CD4-positive, alpha-beta T cell (primary cell): Measurements from ENCODE around the gene TMPRSS3. TPM values are rescaled to one million over a fixed set of nuclear protein-coding genes. Genes with fewer than 3 reads are reported as not detected.

ENCODE experiments used
- ATAC-seq: fragments of 200-7000 bp; cut with Tn5 transposase; one replicate; pipeline ENCODE4 v1.10.0; 2022; ENCODE audit warnings: mild to moderate bottlenecking; ENCODE audit not compliant: poor library complexity
- CTCF ChIA-PET: fragments of 350-600 bp; sonication (Branson Sonifier 250); formaldehyde crosslinking; loops from one replicate; lab custom pipeline; 2021; ENCODE audit warnings: antibody characterized with exemption, inconsistent platforms; lab: Charles Lee
- POLR2A ChIA-PET: fragments of 350-600 bp; sonication (Branson Sonifier 250); formaldehyde crosslinking; loops from one replicate; lab custom pipeline; 2021; ENCODE audit warnings: antibody characterized with exemption, inconsistent platforms; lab: Charles Lee
- DNase-seq, 14 experiments: peaks; one replicate each; pipeline ENCODE4 v3.0.0-alpha.2; 2013 to 2020; ENCODE audit warnings: mixed read lengths in 2 of 14
- H3K27ac ChIP-seq, 2 donors: one replicate each; pipeline versions ENCODE4 v1.5.1 to v1.7.0; 2013; ENCODE audit warnings: low read length in 2 of 2, low read depth in 1 of 2, mild to moderate bottlenecking in 1 of 2
- H3K27me3 ChIP-seq, 2 experiments: 1 replicate in 1 of 2; 2 replicates in 1 of 2; pipeline versions ENCODE4 v1.6.1 to v1.7.0; 2013; ENCODE audit warnings: low read length in 2 of 2, control low read depth in 1 of 2, mild to moderate bottlenecking in 1 of 2, moderate library complexity in 1 of 2; ENCODE audit not compliant: insufficient read depth in 2 of 2, control insufficient read depth in 1 of 2
- H3K36me3 ChIP-seq: one replicate; pipeline ENCODE4 v1.6.1; 2013; ENCODE audit warnings: low read length, control low read depth; ENCODE audit not compliant: insufficient read depth
- H3K4me1 ChIP-seq: one replicate; pipeline ENCODE4 v1.6.1; 2013; ENCODE audit warnings: low read length, control low read depth; ENCODE audit not compliant: insufficient read depth
- H3K4me3 ChIP-seq: one replicate; pipeline ENCODE4 v1.5.1; 2013; ENCODE audit warnings: mild to moderate bottlenecking, low read length, moderate library complexity
- H3K9me3 ChIP-seq, 2 experiments: 1 replicate in 1 of 2; 2 replicates in 1 of 2; pipeline versions ENCODE4 v1.6.1 to v1.7.0; 2013; ENCODE audit warnings: low read length in 2 of 2, mild to moderate bottlenecking in 2 of 2, control low read depth in 1 of 2, moderate library complexity in 1 of 2; ENCODE audit not compliant: control insufficient read depth in 1 of 2, insufficient read depth in 1 of 2
- H3K27ac Mint-ChIP-seq: one replicate; pipeline ENCODE4 v1.8.0; 2020; ENCODE audit warnings: mixed read lengths
- H3K27me3 Mint-ChIP-seq: one replicate; pipeline ENCODE4 v1.8.0; 2021; ENCODE audit warnings: mixed read lengths
- H3K36me3 Mint-ChIP-seq: one replicate; pipeline ENCODE4 v1.8.0; 2021; ENCODE audit warnings: low read depth, mixed read lengths
- H3K4me1 Mint-ChIP-seq: one replicate; pipeline ENCODE4 v1.8.0; 2021; ENCODE audit warnings: low read depth, mixed read lengths
- H3K4me3 Mint-ChIP-seq: one replicate; pipeline ENCODE4 v1.8.0; 2020; ENCODE audit warnings: mild to moderate bottlenecking, mixed read lengths
- H3K9me3 Mint-ChIP-seq: one replicate; pipeline ENCODE4 v1.8.0; 2020; ENCODE audit warnings: mixed read lengths
- intact Hi-C, 2 experiments: fragments of 100-400 bp; cut with DNase I in 1 of 2; cut with micrococcal nuclease in 1 of 2; formaldehyde crosslinking; loops; one replicate each; pipeline versions ENCODE4 v1.15.1 to v1.9.0; 2023 to 2025; cut with DNase I, micrococcal nuclease
- total RNA-seq, 174 experiments: library from RNA in 2 of 174; stranded (reverse) in 2 of 174; gene quantifications; one replicate each; pipeline ENCODE4 v1.2.3 and lab custom pipeline; 2021 to 2026
- TF ChIP-seq, protein P1 (sequence below): fragments of 200-600 bp; IDR thresholded peaks from one replicate; pipeline ENCODE4 v1.8.0; 2022; ENCODE audit warnings: antibody characterized with exemption, mild to moderate bottlenecking

The TMPRSS3 gene
- total RNA-seq, 2 experiments from 2014 or later = 1.5 TPM

DNA sequence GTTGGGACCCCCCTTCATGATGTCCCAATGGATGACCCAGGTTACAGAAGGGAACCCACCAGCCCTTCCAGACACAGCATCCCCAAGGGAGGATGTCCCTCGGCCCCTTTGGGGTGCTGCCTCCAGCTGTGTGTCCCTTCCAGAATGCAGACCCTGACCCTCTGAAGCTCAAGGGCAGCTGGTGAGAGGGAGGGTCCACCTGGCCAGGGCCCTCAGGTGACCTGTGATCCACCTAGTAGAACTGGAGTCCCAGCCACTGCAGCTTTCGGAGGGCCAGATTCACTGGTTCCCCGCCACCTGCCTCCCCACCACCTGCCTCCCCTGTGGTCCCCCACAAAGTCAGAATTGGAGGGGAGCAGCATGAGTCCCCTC, 19.9 kb downstream of the TMPRSS3 start:
- ChIA-PET POLR2A (interaction anchor here (2.1 kb wide), 1 partner anchor 27 kb away, joined by 6 read pairs; the partner anchor contains the start of gene UBASH3A), CTCF (no interaction called here)
- DNase-seq (no peak), ATAC-seq (no peak)
- Mint-ChIP-seq H3K4me1 (peaks cover 5% of the 10 kb centered on the region), H3K27me3 (no peaks in the 10 kb centered on the region), H3K9me3 (no peaks in the 10 kb centered on the region), H3K27ac (no peak overlapping the region), H3K36me3 (no peaks in the 10 kb centered on the region), H3K4me3 (no peak overlapping the region)
- Histone ChIP-seq H3K27me3 (no peaks in the 10 kb centered on the region), H3K9me3 (peaks cover 0 to 5% of the 10 kb centered on the region in 2 experiments), H3K27ac (no peak overlapping the region), H3K4me1 (peaks cover 6% of the 10 kb centered on the region), H3K36me3 (no peaks in the 10 kb centered on the region), H3K4me3 (no peak overlapping the region)
- TF ChIP-seq, protein P1, sequence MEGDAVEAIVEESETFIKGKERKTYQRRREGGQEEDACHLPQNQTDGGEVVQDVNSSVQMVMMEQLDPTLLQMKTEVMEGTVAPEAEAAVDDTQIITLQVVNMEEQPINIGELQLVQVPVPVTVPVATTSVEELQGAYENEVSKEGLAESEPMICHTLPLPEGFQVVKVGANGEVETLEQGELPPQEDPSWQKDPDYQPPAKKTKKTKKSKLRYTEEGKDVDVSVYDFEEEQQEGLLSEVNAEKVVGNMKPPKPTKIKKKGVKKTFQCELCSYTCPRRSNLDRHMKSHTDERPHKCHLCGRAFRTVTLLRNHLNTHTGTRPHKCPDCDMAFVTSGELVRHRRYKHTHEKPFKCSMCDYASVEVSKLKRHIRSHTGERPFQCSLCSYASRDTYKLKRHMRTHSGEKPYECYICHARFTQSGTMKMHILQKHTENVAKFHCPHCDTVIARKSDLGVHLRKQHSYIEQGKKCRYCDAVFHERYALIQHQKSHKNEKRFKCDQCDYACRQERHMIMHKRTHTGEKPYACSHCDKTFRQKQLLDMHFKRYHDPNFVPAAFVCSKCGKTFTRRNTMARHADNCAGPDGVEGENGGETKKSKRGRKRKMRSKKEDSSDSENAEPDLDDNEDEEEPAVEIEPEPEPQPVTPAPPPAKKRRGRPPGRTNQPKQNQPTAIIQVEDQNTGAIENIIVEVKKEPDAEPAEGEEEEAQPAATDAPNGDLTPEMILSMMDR = no peak
- intact Hi-C loops = loop anchor here in 1 of 2 experiments (10.0 kb wide), 1 partner anchor 49 kb away; no protein-coding TSS in a partner anchor

DNA sequence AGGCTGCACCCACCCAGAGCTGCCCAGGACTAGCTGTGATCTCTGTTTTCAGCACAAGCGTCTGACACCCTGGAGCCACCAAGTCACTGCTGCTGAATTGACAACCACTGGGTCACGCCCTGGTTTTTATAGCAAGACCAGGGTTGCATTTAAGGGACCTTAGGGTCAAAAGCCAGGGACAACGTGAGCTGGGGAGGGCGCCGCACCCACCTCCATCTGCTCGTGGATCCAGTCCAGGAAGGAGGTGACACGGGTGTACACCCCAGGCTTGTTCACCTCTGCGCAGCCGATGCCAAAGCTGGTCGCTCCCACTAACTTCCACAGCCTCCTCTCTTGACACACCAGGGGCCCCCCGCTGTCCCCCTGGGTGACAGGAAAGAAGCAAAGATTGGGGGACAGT, 20.3 kb downstream of the TMPRSS3 start:
- no peaks in the 10 kb centered on the region for H3K36me3 Mint-ChIP-seq
- intact Hi-C loops = loop anchor here in 1 of 2 experiments (10.0 kb wide), 1 partner anchor 49 kb away; no protein-coding TSS in a partner anchor
- TF ChIP-seq, protein P1 = no peak
- H3K9me3 Mint-ChIP-seq = no peaks in the 10 kb centered on the region
- no peak overlapping the region for H3K27ac Mint-ChIP-seq
- Histone ChIP-seq H3K27me3 (no peaks in the 10 kb centered on the region), H3K27ac (no peak overlapping the region), H3K36me3 (no peaks in the 10 kb centered on the region), H3K9me3 (peaks cover 0 to 3% of the 10 kb centered on the region in 2 experiments), H3K4me1 (peaks cover 6% of the 10 kb centered on the region), H3K4me3 (no peak overlapping the region)
- no peaks in the 10 kb centered on the region for H3K27me3 Mint-ChIP-seq
- ChIA-PET POLR2A (interaction anchor here (2.1 kb wide), 1 partner anchor 28 kb away, joined by 6 read pairs; the partner anchor contains the start of gene UBASH3A), CTCF (interaction anchor here (0.5 kb wide), 1 partner anchor 75 kb away, joined by 3 read pairs; no protein-coding TSS in a partner anchor)
- H3K4me1 Mint-ChIP-seq = peaks cover 5% of the 10 kb centered on the region
- DNase-seq = no peak
- no peak for ATAC-seq
- H3K4me3 Mint-ChIP-seq = no peak overlapping the region

DNA sequence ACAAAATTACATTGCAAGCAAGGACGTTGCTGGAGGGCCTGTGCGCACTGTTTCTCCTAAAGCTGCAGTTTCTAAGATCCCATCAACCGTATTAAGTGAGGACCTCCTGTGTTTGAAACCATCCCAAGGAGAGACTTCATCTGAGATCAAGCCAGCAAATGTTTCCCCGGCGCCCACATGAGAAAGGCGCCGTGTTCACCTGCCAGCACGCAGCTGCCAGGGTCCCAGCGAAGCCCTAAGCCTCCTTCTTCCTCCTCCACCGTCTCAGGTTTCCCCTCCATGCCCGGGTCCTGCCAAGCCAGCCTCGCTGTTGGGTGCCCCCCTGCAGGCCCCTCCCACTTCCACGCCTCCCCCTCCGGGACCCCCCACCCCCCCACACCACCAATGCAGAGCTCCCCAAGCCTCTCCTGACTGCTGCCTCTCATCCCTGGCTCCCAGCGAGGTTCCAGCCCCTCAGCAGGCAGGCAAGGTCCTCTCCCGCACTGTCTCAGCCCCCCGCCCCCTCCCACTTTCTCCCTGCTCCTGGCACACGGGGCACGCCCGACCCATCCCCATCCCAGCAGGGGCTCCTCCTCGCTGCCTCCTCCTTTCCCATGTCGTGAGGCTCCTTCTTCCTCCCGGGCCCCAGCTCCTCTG, 20.9 kb downstream of the TMPRSS3 start:
- H3K36me3 Mint-ChIP-seq = no peaks in the 10 kb centered on the region
- H3K27me3 Mint-ChIP-seq = no peaks in the 10 kb centered on the region
- no peak overlapping the region for H3K4me3 Mint-ChIP-seq
- TF ChIP-seq, protein P1 = no peak
- DNase-seq (no peak), ATAC-seq (no peak)
- H3K9me3 Mint-ChIP-seq = no peaks in the 10 kb centered on the region
- Histone ChIP-seq H3K4me1 (peaks cover 6% of the 10 kb centered on the region), H3K27ac (no peak overlapping the region), H3K36me3 (no peaks in the 10 kb centered on the region), H3K9me3 (no peaks in the 10 kb centered on the region), H3K27me3 (no peaks in the 10 kb centered on the region), H3K4me3 (no peak overlapping the region)
- CTCF ChIA-PET = interaction anchor here (0.5 kb wide), 1 partner anchor 76 kb away, joined by 3 read pairs; no protein-coding TSS in a partner anchor
- H3K27ac Mint-ChIP-seq = no peak overlapping the region
- POLR2A ChIA-PET = interaction anchor here (2.1 kb wide), 1 partner anchor 28 kb away, joined by 6 read pairs; the partner anchor contains the start of gene UBASH3A
- intact Hi-C loops = loop anchor here in 1 of 2 experiments (10.0 kb wide), 1 partner anchor 50 kb away; no protein-coding TSS in a partner anchor
- peaks cover 5% of the 10 kb centered on the region for H3K4me1 Mint-ChIP-seq
